ENCODE measurements around the gene PRAMEF15. TPM values are rescaled to one million over a fixed set of nuclear protein-coding genes. Genes with fewer than 3 reads are reported as not detected.
"Not testable (repeated sequence)": the region's sequence is repeated elsewhere in the genome, so short reads cannot be mapped to it uniquely, and the experiment has no call there.

PRAMEF15 gene
- total RNA-seq (2014; rRNA removed; shearing (Covaris generic); ENCODE audit: low replicate concordance) = not detected in 2 replicates

- not testable (repeated sequence) for H3K79me2 ChIP-seq (ENCODE audit: low read length); H3K36me3 ChIP-seq (ENCODE audit: insufficient read depth, low read length); H3K9ac ChIP-seq (ENCODE audit: low read length); H3K4me3 ChIP-seq (ENCODE audit: low read length); H3K9me2 ChIP-seq (replicated peaks; ENCODE audit: insufficient read depth, low read length); H3K27ac ChIP-seq (ENCODE audit: low read length); H4K20me1 ChIP-seq (ENCODE audit: insufficient read depth, low read depth, low read length); H3K27me3 ChIP-seq (ENCODE audit: low read length); H3K4me2 ChIP-seq (ENCODE audit: low read depth, low read length, poor library complexity, severe bottlenecking); H3K9me3 ChIP-seq (ENCODE audit: low read length); H2AFZ ChIP-seq (ENCODE audit: low read length); DNase-seq; H3K4me1 ChIP-seq (ENCODE audit: low read length)
These were observed at the start of gene PRAMEF15 for GRCh38 chr1:13315281-13315680. PRAMEF15 (plus strand) TSS chr1:13315581; CDS start chr1:13318408, 2,827 bp downstream.

- not testable (repeated sequence) for H2AFZ ChIP-seq (ENCODE audit: low read length); H3K27ac ChIP-seq (ENCODE audit: low read length)
- DNase-seq = peak; percentile 27
These were observed 38.4 kb upstream of the PRAMEF15 start for GRCh38 chr1:13277016-13277415.

GRCh38 chr1:13279617-13280016 lies 35.8 kb upstream of the PRAMEF15 start:
- H3K36me3 ChIP-seq (ENCODE audit: insufficient read depth, low read length); H3K79me2 ChIP-seq (ENCODE audit: low read length); H3K27ac ChIP-seq (ENCODE audit: low read length); H3K9me3 ChIP-seq (ENCODE audit: low read length); H3K4me3 ChIP-seq (ENCODE audit: low read length); H4K20me1 ChIP-seq (ENCODE audit: insufficient read depth, low read depth, low read length); H2AFZ ChIP-seq (ENCODE audit: low read length); H3K27me3 ChIP-seq (ENCODE audit: low read length); H3K4me2 ChIP-seq (ENCODE audit: low read depth, low read length, poor library complexity, severe bottlenecking); H3K9me2 ChIP-seq (replicated peaks; ENCODE audit: insufficient read depth, low read length); H3K4me1 ChIP-seq (ENCODE audit: low read length); H3K9ac ChIP-seq (ENCODE audit: low read length): not testable (repeated sequence)
- DNase-seq = peak; percentile 44

More at GRCh38 chr1:13277016-13277415, 38.4 kb upstream of the PRAMEF15 start:
- H3K4me3 ChIP-seq (ENCODE audit: low read length); H3K9me2 ChIP-seq (replicated peaks; ENCODE audit: insufficient read depth, low read length); H3K36me3 ChIP-seq (ENCODE audit: insufficient read depth, low read length); H3K9ac ChIP-seq (ENCODE audit: low read length); H3K27me3 ChIP-seq (ENCODE audit: low read length); H3K4me2 ChIP-seq (ENCODE audit: low read depth, low read length, poor library complexity, severe bottlenecking); H4K20me1 ChIP-seq (ENCODE audit: insufficient read depth, low read depth, low read length); H3K79me2 ChIP-seq (ENCODE audit: low read length); H3K4me1 ChIP-seq (ENCODE audit: low read length); H3K9me3 ChIP-seq (ENCODE audit: low read length): not testable (repeated sequence)

- H3K9ac ChIP-seq (ENCODE audit: low read length); H3K4me3 ChIP-seq (ENCODE audit: low read length); H3K36me3 ChIP-seq (ENCODE audit: insufficient read depth, low read length); H3K27me3 ChIP-seq (ENCODE audit: low read length); H3K9me2 ChIP-seq (replicated peaks; ENCODE audit: insufficient read depth, low read length); H3K79me2 ChIP-seq (ENCODE audit: low read length); H3K27ac ChIP-seq (ENCODE audit: low read length); H3K4me2 ChIP-seq (ENCODE audit: low read depth, low read length, poor library complexity, severe bottlenecking); H3K9me3 ChIP-seq (ENCODE audit: low read length); H4K20me1 ChIP-seq (ENCODE audit: insufficient read depth, low read depth, low read length); H3K4me1 ChIP-seq (ENCODE audit: low read length); DNase-seq; H2AFZ ChIP-seq (ENCODE audit: low read length): not testable (repeated sequence)
These were observed 30.3 kb upstream of the PRAMEF15 start, which contains the start of gene PRAMEF8 for GRCh38 chr1:13285037-13285436. PRAMEF8 (minus strand) TSS chr1:13285137; CDS start chr1:13284091, 1,046 bp downstream.

- H3K27me3 ChIP-seq (ENCODE audit: low read length); H2AFZ ChIP-seq (ENCODE audit: low read length); H3K9ac ChIP-seq (ENCODE audit: low read length); H3K4me1 ChIP-seq (ENCODE audit: low read length); H3K79me2 ChIP-seq (ENCODE audit: low read length); H3K36me3 ChIP-seq (ENCODE audit: insufficient read depth, low read length); DNase-seq; H3K9me3 ChIP-seq (ENCODE audit: low read length); H3K9me2 ChIP-seq (replicated peaks; ENCODE audit: insufficient read depth, low read length); H3K4me3 ChIP-seq (ENCODE audit: low read length); H3K4me2 ChIP-seq (ENCODE audit: low read depth, low read length, poor library complexity, severe bottlenecking); H3K27ac ChIP-seq (ENCODE audit: low read length); H4K20me1 ChIP-seq (ENCODE audit: insufficient read depth, low read depth, low read length): not testable (repeated sequence)
These were observed 26.4 kb upstream of the PRAMEF15 start for GRCh38 chr1:13289030-13289429.

GRCh38 chr1:13297216-13297931 lies 18.0 kb upstream of the PRAMEF15 start:
- H3K4me2 ChIP-seq (ENCODE audit: low read depth, low read length, poor library complexity, severe bottlenecking); H3K9me3 ChIP-seq (ENCODE audit: low read length); H3K27ac ChIP-seq (ENCODE audit: low read length); H4K20me1 ChIP-seq (ENCODE audit: insufficient read depth, low read depth, low read length); H3K9me2 ChIP-seq (replicated peaks; ENCODE audit: insufficient read depth, low read length); DNase-seq; H3K79me2 ChIP-seq (ENCODE audit: low read length); H3K4me1 ChIP-seq (ENCODE audit: low read length); H3K4me3 ChIP-seq (ENCODE audit: low read length); H3K27me3 ChIP-seq (ENCODE audit: low read length); H3K9ac ChIP-seq (ENCODE audit: low read length); H3K36me3 ChIP-seq (ENCODE audit: insufficient read depth, low read length); H2AFZ ChIP-seq (ENCODE audit: low read length): not testable (repeated sequence)

GRCh38 chr1:13298699-13299098 lies 16.7 kb upstream of the PRAMEF15 start:
- H3K4me1 ChIP-seq (ENCODE audit: low read length); H3K4me3 ChIP-seq (ENCODE audit: low read length); H3K79me2 ChIP-seq (ENCODE audit: low read length); H3K9me2 ChIP-seq (replicated peaks; ENCODE audit: insufficient read depth, low read length); DNase-seq; H3K4me2 ChIP-seq (ENCODE audit: low read depth, low read length, poor library complexity, severe bottlenecking); H3K36me3 ChIP-seq (ENCODE audit: insufficient read depth, low read length); H4K20me1 ChIP-seq (ENCODE audit: insufficient read depth, low read depth, low read length); H2AFZ ChIP-seq (ENCODE audit: low read length); H3K9ac ChIP-seq (ENCODE audit: low read length); H3K27me3 ChIP-seq (ENCODE audit: low read length); H3K27ac ChIP-seq (ENCODE audit: low read length); H3K9me3 ChIP-seq (ENCODE audit: low read length): not testable (repeated sequence)

- H3K36me3 ChIP-seq (ENCODE audit: insufficient read depth, low read length); H3K27me3 ChIP-seq (ENCODE audit: low read length); H3K4me1 ChIP-seq (ENCODE audit: low read length); H3K4me3 ChIP-seq (ENCODE audit: low read length); H3K9me2 ChIP-seq (replicated peaks; ENCODE audit: insufficient read depth, low read length); H3K4me2 ChIP-seq (ENCODE audit: low read depth, low read length, poor library complexity, severe bottlenecking); DNase-seq; H3K79me2 ChIP-seq (ENCODE audit: low read length); H2AFZ ChIP-seq (ENCODE audit: low read length); H3K9ac ChIP-seq (ENCODE audit: low read length); H4K20me1 ChIP-seq (ENCODE audit: insufficient read depth, low read depth, low read length); H3K27ac ChIP-seq (ENCODE audit: low read length); H3K9me3 ChIP-seq (ENCODE audit: low read length): not testable (repeated sequence)
These were observed 13.2 kb upstream of the PRAMEF15 start for GRCh38 chr1:13302197-13302596.

Data from Karpas-422 (cell line).